ENCODE measurements around the gene ALDH3B1. TPM values are rescaled to one million over a fixed set of nuclear protein-coding genes. Genes with fewer than 3 reads are reported as not detected.

Gene ALDH3B1
- total RNA-seq, 1 donor from 2014 or later = 1.3 TPM

DNA sequence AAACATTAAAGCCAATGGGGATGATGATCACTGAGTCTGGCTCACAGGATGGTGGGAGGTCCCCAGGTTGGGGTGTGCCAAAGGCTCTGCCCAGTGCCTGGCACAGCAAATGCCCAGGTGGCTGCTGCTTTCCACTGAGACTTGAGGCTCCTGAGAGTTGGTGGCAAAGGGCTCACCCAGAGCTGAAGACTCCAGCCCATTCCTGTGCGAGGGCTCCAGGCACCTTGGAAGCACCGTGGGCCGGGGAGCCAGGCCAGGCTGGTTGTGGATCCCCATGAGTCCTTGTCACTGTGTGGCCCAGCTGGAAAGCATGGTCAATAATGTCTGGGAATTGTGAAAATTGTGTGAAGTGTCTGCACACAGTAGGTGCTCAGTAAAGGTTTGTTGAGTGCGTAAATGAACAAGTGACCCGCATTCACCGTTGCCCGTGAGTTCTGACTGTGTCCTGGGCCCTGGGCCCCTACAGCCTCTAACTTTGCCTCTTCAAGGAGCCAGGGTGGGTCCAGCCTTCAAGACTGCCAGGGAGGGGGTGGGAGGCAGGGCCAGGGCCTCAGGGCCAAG is 3.4 kb upstream of the ALDH3B1 start:
- Histone ChIP-seq H4K20me1 (ENCODE audit: insufficient read depth, low read length) (no peaks in the 10 kb centered on the region), H3K27ac (ENCODE audit: low read depth, low read length) (no peak overlapping the region), H2AFZ (ENCODE audit: low read depth, low read length) (no peak overlapping the region), H3K4me2 (ENCODE audit: low read length) (no peak overlapping the region), H3K36me3 (ENCODE audit: insufficient read depth, low read length) (no peaks in the 10 kb centered on the region), H3K4me3 (ENCODE audit: insufficient read depth, low read depth, low read length) (no peak overlapping the region), H3K9ac (ENCODE audit: low read length) (no peak overlapping the region), H3K79me2 (ENCODE audit: insufficient read depth, low read length) (peaks cover 5% of the 10 kb centered on the region), H3K9me3 (ENCODE audit: insufficient read depth, low read depth, low read length) (no peaks in the 10 kb centered on the region), H3K27me3 (ENCODE audit: insufficient read depth, low read length) (no peaks in the 10 kb centered on the region), H3K4me1 (ENCODE audit: insufficient read depth, low read length) (peaks cover 26% of the 10 kb centered on the region)
- Mint-ChIP-seq H3K27ac (ENCODE audit: unreplicated experiment) (no peak overlapping the region), H3K27me3 (ENCODE audit: low read depth, unreplicated experiment) (peaks cover 12% of the 10 kb centered on the region), H3K4me1 (ENCODE audit: low read depth, unreplicated experiment) (peaks cover 10% of the 10 kb centered on the region), H3K9me3 (ENCODE audit: unreplicated experiment) (no peaks in the 10 kb centered on the region), H3K4me3 (ENCODE audit: unreplicated experiment) (no peak overlapping the region), H3K36me3 (ENCODE audit: low read depth, unreplicated experiment) (peaks cover 4% of the 10 kb centered on the region)
- TF ChIP-seq EZH2 (IDR thresholded peaks at IDR 0.05; ENCODE audit: insufficient read depth, low read length) = no peak
- no peak for FAIRE-seq
- DNase-seq (ENCODE audit: low read depth) = no peak

DNA sequence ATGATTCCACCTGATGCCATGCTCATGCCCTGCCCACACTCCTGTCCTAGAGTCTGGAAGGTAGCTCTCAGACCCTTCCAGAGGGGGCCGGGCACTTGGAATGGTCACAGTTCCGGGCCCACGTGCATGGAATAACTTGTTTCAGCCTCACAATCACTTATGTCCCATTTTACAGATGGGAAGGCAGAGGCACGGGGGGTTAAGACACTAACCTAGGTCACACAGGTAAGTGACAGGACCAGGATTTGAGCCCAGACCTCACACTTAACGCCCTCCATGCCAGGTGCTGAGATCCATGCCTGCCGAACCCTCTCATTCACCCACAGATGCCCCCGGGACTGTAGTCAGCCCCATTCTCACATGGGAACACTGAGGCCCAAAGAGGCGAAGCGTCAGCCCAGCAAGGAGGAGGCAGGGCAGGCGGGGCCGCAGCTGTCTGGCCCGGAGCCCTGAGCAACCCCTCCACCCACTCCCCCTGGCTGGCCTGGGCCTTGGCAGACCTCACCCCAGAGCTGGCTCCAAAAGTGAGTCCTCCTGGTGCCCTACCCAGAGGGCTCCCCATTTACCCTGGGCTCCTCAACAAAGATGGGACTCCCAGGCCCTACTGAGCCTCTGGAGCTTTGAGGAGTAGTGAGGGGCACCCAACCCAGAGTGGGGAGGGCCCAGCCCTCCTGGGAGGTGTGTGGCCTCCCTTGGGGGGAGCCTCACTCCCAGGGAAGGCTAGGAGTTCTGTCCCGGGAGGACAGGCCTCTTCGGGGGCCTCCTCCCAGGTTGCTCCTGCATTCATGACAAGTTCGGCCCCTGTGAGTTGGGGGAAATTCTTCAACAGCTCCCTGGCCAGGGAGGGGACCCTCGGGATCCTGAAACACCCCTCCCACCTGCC is 2.4 kb upstream of the ALDH3B1 start:
- Histone ChIP-seq H3K27me3 (ENCODE audit: insufficient read depth, low read length) (no peaks in the 10 kb centered on the region), H3K79me2 (ENCODE audit: insufficient read depth, low read length) (peaks cover 15% of the 10 kb centered on the region), H3K27ac (ENCODE audit: low read depth, low read length) (no peak overlapping the region), H2AFZ (ENCODE audit: low read depth, low read length) (no peak overlapping the region), H4K20me1 (ENCODE audit: insufficient read depth, low read length) (no peaks in the 10 kb centered on the region), H3K4me1 (ENCODE audit: insufficient read depth, low read length) (peaks cover 35% of the 10 kb centered on the region), H3K4me3 (ENCODE audit: insufficient read depth, low read depth, low read length) (no peak overlapping the region), H3K4me2 (ENCODE audit: low read length) (no peak overlapping the region), H3K9ac (ENCODE audit: low read length) (no peak overlapping the region), H3K9me3 (ENCODE audit: insufficient read depth, low read depth, low read length) (no peaks in the 10 kb centered on the region), H3K36me3 (ENCODE audit: insufficient read depth, low read length) (no peaks in the 10 kb centered on the region)
- Mint-ChIP-seq H3K27ac (ENCODE audit: unreplicated experiment) (no peak overlapping the region), H3K4me3 (ENCODE audit: unreplicated experiment) (no peak overlapping the region), H3K9me3 (ENCODE audit: unreplicated experiment) (no peaks in the 10 kb centered on the region), H3K4me1 (ENCODE audit: low read depth, unreplicated experiment) (peaks cover 12% of the 10 kb centered on the region), H3K36me3 (ENCODE audit: low read depth, unreplicated experiment) (peaks cover 2% of the 10 kb centered on the region), H3K27me3 (ENCODE audit: low read depth, unreplicated experiment) (peaks cover 12% of the 10 kb centered on the region)
- TF ChIP-seq EZH2 (IDR thresholded peaks at IDR 0.05; ENCODE audit: insufficient read depth, low read length) = no peak
- TF ChIP-seq, protein P1, sequence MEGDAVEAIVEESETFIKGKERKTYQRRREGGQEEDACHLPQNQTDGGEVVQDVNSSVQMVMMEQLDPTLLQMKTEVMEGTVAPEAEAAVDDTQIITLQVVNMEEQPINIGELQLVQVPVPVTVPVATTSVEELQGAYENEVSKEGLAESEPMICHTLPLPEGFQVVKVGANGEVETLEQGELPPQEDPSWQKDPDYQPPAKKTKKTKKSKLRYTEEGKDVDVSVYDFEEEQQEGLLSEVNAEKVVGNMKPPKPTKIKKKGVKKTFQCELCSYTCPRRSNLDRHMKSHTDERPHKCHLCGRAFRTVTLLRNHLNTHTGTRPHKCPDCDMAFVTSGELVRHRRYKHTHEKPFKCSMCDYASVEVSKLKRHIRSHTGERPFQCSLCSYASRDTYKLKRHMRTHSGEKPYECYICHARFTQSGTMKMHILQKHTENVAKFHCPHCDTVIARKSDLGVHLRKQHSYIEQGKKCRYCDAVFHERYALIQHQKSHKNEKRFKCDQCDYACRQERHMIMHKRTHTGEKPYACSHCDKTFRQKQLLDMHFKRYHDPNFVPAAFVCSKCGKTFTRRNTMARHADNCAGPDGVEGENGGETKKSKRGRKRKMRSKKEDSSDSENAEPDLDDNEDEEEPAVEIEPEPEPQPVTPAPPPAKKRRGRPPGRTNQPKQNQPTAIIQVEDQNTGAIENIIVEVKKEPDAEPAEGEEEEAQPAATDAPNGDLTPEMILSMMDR (IDR thresholded peaks at IDR 0.05; ENCODE audit: insufficient read depth, low read depth, low read length) = no peak
- DNase-seq (ENCODE audit: low read depth) (no peak), FAIRE-seq (no peak)

DNA sequence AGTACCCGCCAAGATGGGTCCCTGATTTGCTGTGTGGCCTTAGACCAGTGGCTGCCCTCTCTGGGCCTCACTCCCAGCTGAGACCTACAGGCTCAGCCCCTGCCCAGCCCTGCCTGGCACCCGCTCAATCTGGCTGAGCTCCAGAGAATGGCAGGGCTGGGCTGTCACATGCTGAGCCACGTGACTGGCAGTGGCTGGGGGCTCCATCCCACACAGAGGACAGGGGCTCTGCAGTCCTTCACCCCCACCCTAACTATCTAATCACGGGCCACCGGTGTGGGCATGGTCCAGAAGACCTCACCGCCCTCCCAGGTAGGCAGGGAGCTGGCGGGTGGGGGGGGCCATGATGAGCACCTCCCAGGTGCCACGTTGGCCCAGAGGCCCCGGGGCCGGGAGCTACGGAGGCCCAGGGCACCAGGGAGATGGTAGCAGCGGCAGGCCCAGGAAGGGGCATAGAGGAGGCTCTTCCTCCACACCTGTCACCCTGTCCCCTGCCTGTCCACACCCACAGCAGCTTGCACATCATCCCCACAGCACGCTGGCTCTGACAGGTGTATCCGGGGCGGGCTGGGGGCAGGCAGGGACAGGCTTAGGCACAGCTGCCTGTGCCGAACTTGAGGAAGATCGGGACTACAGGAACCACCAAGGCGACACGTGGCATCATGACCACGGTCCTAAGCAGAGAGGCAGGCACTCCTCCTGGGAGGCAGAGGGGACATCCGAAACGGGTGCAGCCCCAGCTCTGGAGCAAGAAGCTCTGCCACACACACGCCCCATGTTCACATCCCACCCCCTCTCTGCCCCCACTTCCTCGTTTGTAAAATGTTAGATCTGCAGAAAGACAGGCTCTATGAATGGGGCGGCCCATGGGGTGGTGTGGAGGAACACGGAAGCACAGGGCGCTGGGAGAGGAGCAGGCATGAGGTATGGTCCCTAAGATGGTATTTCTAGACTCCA is 1.5 kb upstream of the ALDH3B1 start:
- no peaks in the 10 kb centered on the region for H4K20me1 ChIP-seq (ENCODE audit: insufficient read depth, low read length)
- H3K9ac ChIP-seq (ENCODE audit: low read length) = peak overlapping the region; percentile 80
- H3K36me3 ChIP-seq (ENCODE audit: insufficient read depth, low read length) = no peaks in the 10 kb centered on the region
- Mint-ChIP-seq H3K27ac (ENCODE audit: unreplicated experiment) (no peak overlapping the region), H3K36me3 (ENCODE audit: low read depth, unreplicated experiment) (peaks cover 2% of the 10 kb centered on the region), H3K9me3 (ENCODE audit: unreplicated experiment) (no peaks in the 10 kb centered on the region), H3K4me3 (ENCODE audit: unreplicated experiment) (peak overlapping the region; percentile 70), H3K4me1 (ENCODE audit: low read depth, unreplicated experiment) (peaks cover 16% of the 10 kb centered on the region), H3K27me3 (ENCODE audit: low read depth, unreplicated experiment) (peaks cover 12% of the 10 kb centered on the region)
- DNase-seq (ENCODE audit: low read depth) (no peak), FAIRE-seq (no peak)
- H3K4me1 ChIP-seq (ENCODE audit: insufficient read depth, low read length) = peaks cover 45% of the 10 kb centered on the region
- H3K9me3 ChIP-seq (ENCODE audit: insufficient read depth, low read depth, low read length) = no peaks in the 10 kb centered on the region
- H3K79me2 ChIP-seq (ENCODE audit: insufficient read depth, low read length) = peaks cover 16% of the 10 kb centered on the region
- H2AFZ ChIP-seq (ENCODE audit: low read depth, low read length) = peak overlapping the region; percentile 10
- no peak for TF ChIP-seq EZH2 (IDR thresholded peaks at IDR 0.05; ENCODE audit: insufficient read depth, low read length)
- TF ChIP-seq, protein P1 (IDR thresholded peaks at IDR 0.05; ENCODE audit: insufficient read depth, low read depth, low read length) = no peak
- no peak overlapping the region for H3K4me3 ChIP-seq (ENCODE audit: insufficient read depth, low read depth, low read length)
- no peaks in the 10 kb centered on the region for H3K27me3 ChIP-seq (ENCODE audit: insufficient read depth, low read length)
- H3K27ac ChIP-seq (ENCODE audit: low read depth, low read length) = no peak overlapping the region
- no peak overlapping the region for H3K4me2 ChIP-seq (ENCODE audit: low read length)
